ENCODE results near the gene TAF13.

Gene TAF13

GRCh38 chr1:109113590-109114341, 38.0 kb upstream of the TAF13 start, which contains the start of gene ELAPOR1:
Gene ELAPOR1, plus strand, starts transcription at chr1:109114115. Its CDS starts 69 bp downstream, at chr1:109114184.
- TF ChIP-seq CTCF (IDR thresholded peaks at IDR 0.05; ENCODE audit: borderline replicate concordance, insufficient read depth, low read depth, low read length), result no peak
- peak within 1 kb of the TSS; percentile 37 for H3K4me3 ChIP-seq (ENCODE audit: low read depth, low read length)

- TF ChIP-seq CTCF (IDR thresholded peaks at IDR 0.05; ENCODE audit: borderline replicate concordance, insufficient read depth, low read depth, low read length), result peak; percentile 92
- H3K4me3 ChIP-seq (ENCODE audit: low read depth, low read length), result peak overlapping the region; percentile 33
Observed at GRCh38 chr1:109112652-109113285, 37.0 kb upstream of the TAF13 start.

GRCh38 chr1:109112056-109112651, 36.4 kb upstream of the TAF13 start:
- no peak overlapping the region for H3K4me3 ChIP-seq (ENCODE audit: low read depth, low read length)
- peak; percentile 17; the same call in 1 of the 2 replicates for TF ChIP-seq CTCF (IDR thresholded peaks at IDR 0.05; ENCODE audit: borderline replicate concordance, insufficient read depth, low read depth, low read length)

GRCh38 chr1:109111386-109112055, 35.7 kb upstream of the TAF13 start:
- no peak overlapping the region for H3K4me3 ChIP-seq (ENCODE audit: low read depth, low read length)
- TF ChIP-seq CTCF (IDR thresholded peaks at IDR 0.05; ENCODE audit: borderline replicate concordance, insufficient read depth, low read depth, low read length), result no peak

GRCh38 chr1:109109906-109110305, 34.1 kb upstream of the TAF13 start:
- TF ChIP-seq CTCF (IDR thresholded peaks at IDR 0.05; ENCODE audit: borderline replicate concordance, insufficient read depth, low read depth, low read length), result no peak
- H3K4me3 ChIP-seq (ENCODE audit: low read depth, low read length), result no peak overlapping the region

GRCh38 chr1:109107785-109108184, 32.0 kb upstream of the TAF13 start:
- no peak for TF ChIP-seq CTCF (IDR thresholded peaks at IDR 0.05; ENCODE audit: borderline replicate concordance, insufficient read depth, low read depth, low read length)

More at GRCh38 chr1:109107785-109108184, 32.0 kb upstream of the TAF13 start:
- H3K4me3 ChIP-seq (ENCODE audit: low read depth, low read length), result no peak overlapping the region
